ENCODE results near the gene ZNF426.

Gene ZNF426

DNA sequence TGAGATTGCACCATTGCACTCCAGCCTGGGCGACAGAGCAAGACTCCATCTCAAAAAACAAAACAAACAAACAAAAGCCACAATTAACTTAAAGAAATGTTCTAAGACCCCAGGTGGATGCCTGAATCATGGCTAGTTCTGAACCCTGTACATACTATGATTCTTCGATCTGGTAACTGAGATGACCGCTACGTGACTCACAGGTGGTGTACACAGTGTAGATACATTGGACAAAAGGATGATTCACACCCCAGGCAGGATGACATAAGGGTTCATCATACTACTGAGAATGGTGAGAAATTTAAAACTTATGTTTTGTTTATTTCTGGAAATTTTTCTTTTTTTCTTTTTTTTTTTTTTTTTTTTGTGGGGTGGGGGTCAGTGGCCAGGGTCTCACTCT is 6.5 kb downstream of the ZNF426 start:
- TF ChIP-seq, protein P1, sequence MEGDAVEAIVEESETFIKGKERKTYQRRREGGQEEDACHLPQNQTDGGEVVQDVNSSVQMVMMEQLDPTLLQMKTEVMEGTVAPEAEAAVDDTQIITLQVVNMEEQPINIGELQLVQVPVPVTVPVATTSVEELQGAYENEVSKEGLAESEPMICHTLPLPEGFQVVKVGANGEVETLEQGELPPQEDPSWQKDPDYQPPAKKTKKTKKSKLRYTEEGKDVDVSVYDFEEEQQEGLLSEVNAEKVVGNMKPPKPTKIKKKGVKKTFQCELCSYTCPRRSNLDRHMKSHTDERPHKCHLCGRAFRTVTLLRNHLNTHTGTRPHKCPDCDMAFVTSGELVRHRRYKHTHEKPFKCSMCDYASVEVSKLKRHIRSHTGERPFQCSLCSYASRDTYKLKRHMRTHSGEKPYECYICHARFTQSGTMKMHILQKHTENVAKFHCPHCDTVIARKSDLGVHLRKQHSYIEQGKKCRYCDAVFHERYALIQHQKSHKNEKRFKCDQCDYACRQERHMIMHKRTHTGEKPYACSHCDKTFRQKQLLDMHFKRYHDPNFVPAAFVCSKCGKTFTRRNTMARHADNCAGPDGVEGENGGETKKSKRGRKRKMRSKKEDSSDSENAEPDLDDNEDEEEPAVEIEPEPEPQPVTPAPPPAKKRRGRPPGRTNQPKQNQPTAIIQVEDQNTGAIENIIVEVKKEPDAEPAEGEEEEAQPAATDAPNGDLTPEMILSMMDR (IDR thresholded peaks at IDR 0.05; ENCODE audit: extremely low read depth, insufficient read depth, missing control alignments) = no peak
- in situ Hi-C loops (cut with MboI; ENCODE audit: low pct_unique_long_range_greater_than_20kb, low sequenced_read_pairs, unreplicated experiment) = no loop called here
- no peak for DNase-seq (ENCODE audit: low spot score)

DNA sequence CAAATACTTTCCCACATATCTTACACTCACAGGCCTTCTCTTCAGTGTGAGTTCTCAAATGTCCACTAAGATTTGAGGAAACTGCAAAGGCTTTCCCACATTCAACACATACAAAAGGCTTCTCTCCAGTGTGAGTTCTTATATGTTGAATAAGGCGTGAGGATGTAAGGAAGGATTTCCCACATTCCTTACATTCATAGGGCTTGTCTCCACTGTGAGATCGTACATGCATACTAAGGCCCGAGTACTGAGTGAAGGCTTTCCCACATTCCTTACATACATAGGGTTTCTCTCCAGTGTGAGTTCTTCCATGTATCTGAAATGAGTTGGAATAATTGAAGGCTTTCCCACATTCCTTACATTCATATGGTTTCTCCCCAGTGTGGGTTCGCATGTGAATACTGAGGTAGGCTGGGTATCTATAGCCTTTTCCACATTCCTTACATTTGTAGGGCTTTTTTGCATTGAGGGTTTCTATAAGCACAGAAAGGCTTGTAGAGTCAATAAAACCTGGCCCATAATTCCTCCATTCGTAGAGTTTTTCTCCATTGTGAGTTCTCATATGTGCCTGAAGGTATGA is 9.6 kb downstream of the ZNF426 start:
- DNase-seq (ENCODE audit: low spot score) = no peak
- in situ Hi-C loops (cut with MboI; ENCODE audit: low pct_unique_long_range_greater_than_20kb, low sequenced_read_pairs, unreplicated experiment) = no loop called here
- TF ChIP-seq, protein P1 (IDR thresholded peaks at IDR 0.05; ENCODE audit: extremely low read depth, insufficient read depth, missing control alignments) = no peak

DNA sequence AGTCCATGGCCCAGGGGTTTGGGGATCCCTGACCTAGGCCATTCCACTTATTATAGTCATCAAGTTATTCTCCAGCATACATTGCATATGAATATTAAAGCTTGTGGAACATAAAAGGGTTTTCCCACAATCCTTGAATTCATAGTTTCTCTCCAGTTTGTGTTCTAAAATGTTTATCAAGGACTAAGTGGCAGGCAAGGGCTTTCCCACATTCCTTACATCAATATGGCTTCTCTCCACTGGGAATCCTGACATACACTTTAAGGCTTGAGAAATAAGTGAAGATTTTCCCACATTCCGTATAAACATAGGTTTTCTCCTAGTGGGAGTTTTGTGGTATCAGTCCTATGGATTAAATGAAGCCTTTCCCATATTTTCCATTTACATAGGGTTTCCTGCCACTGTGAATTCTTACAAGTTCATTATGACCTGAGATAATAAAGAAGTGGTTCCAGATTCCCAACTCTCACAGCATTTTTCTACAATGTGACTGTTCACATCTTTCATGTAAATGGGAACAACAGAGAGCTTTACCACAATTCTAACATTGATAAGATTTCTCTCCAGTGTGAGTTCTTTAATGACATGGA is 14.5 kb downstream of the ZNF426 start:
- no peak for DNase-seq (ENCODE audit: low spot score)
- in situ Hi-C loops (cut with MboI; ENCODE audit: low pct_unique_long_range_greater_than_20kb, low sequenced_read_pairs, unreplicated experiment) = no loop called here
- TF ChIP-seq, protein P1 (IDR thresholded peaks at IDR 0.05; ENCODE audit: extremely low read depth, insufficient read depth, missing control alignments) = no peak

DNA sequence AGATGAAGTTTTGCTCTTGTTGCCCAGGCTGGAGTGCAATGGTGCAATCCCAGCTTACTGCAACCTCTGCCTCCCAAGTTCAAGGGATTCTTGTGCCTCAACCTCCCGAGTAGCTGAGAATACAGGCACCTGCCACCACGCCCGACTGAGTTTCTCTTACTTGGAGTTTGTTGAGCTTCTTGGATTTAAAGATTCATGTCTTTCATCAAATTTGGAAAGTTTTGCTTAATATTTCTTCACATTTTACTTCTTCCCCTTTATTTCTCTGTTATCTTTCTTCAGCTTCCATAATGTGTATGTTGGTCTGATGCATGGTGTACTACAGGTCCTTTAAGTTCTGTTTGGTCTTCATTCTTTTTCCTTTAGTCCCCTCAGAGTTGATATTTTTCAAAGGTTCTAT is 31.2 kb downstream of the ZNF426 start:
- DNase-seq (ENCODE audit: low spot score) = no peak
- TF ChIP-seq, protein P1 (IDR thresholded peaks at IDR 0.05; ENCODE audit: extremely low read depth, insufficient read depth, missing control alignments) = no peak
- in situ Hi-C loops (cut with MboI; ENCODE audit: low pct_unique_long_range_greater_than_20kb, low sequenced_read_pairs, unreplicated experiment) = no loop called here

DNA sequence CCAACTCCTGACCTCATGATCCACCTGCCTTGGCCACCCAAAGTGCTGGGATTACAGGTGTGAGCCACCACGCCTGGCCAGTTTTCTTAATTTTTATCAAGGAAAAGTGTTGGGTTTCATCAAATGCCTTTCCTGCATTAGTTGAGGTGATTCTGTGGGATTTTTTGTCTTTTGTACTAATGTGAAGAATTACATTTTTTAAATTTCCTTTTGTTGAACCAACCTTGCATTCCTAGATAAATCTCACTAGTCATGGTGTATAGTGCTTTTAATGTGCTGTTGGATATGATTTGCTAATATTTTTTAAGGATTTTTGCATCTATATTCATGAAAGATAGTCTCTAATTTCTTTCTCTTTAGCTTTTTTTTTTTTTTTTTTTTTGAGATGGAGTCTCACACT is 37.6 kb downstream of the ZNF426 start:
- TF ChIP-seq, protein P1 (IDR thresholded peaks at IDR 0.05; ENCODE audit: extremely low read depth, insufficient read depth, missing control alignments) = no peak
- no peak for DNase-seq (ENCODE audit: low spot score)
- in situ Hi-C loops (cut with MboI; ENCODE audit: low pct_unique_long_range_greater_than_20kb, low sequenced_read_pairs, unreplicated experiment) = no loop called here

DNA sequence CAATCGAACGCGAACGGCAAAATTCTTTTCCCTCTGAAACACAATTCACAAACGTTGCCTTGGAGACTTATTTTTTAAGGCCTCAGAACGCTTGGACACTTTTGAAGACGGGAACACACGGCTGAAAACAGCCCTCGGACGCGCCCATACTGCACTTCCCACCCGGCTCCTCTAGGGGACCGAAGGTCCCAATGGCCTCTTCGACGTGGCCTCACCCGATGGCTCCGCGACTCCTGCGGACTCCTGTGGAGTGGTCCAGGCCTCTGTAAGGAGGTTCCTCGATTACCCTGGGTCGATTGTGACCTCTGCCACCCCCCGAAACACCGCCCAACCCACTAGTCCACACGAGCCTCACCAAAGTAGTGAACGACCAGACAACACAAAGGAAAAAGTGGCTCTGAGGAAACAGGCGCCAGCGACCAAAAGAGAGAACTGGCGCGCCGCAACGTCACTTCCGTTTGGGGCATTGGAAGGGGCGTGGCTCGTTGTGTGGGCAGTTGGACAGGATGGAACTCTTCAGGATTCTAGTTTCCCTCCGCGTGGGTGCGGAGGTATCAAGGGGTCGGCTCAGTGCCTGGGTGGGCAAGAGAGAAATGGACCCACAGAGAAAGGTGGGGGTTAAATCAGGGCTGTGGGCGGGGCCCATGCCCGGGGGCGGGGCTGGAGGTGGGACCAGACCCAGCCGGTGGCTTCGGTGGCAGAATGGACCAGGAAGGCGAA is 40.1 kb downstream of the ZNF426 start, which contains the start of gene ZNF560:
Gene ZNF560 (minus strand): TSS at position 434 of the 720 bp plus-strand sequence. CDS start 23,303 bp downstream, outside the sequence.
- TF ChIP-seq, protein P1 (IDR thresholded peaks at IDR 0.05; ENCODE audit: extremely low read depth, insufficient read depth, missing control alignments) = no peak
- in situ Hi-C loops (cut with MboI; ENCODE audit: low pct_unique_long_range_greater_than_20kb, low sequenced_read_pairs, unreplicated experiment) = no loop called here
- no peak for DNase-seq (ENCODE audit: low spot score)

Data from GM13977 (cell line).